Activated T-cell treated with anti-CD3 and anti-CD28 coated beads for 1 hour (primary cell): ENCODE results near the gene MPP4.
"Not testable (repeated sequence)": the region's sequence is repeated elsewhere in the genome, so short reads cannot be mapped to it uniquely, and the experiment has no call there.

Experiments
- DNase-seq: peaks from one replicate; pipeline ENCODE4 v3.0.0-alpha.2; 2020; ENCODE audit warnings: low read depth

The MPP4 gene

DNA sequence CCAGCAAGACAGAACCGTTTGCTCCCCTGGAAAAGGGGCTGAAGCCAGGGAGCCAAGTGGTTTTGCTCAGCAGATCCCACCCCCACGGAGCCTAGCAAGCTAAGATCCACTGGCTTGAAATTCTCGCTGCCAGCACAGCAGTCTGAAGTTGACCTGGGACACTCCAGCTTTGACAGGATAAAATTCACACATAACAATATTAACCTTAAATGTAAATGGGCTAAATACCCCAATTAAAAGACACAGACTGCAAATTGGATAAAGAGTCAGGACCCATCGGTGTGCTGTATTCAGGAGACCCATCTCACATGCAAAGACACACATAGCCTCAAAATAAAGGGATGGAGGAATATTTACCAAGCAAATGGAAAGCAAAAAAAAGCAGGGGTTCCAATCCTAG, 27.2 kb downstream of the MPP4 start:
- not testable (repeated sequence) for DNase-seq

DNA sequence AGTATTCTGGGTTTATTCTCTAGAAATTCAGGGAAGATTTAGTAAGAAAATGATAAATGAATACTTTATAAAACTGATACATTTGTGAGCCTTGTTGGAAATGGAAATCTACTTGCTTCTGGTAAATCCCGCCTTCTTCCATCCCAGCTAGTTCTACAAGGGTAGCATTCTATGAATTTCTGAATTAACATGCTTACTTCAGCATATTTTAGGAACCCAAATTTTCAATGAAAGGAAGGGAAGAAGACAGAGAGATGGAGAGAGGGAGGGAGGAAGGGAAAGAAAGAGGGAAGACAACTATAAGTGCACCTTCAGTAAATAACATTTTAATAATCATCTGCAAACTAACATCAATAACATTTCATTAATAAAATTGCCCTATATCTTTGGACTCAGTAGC, 28.6 kb downstream of the MPP4 start:
- DNase-seq: no peak

DNA sequence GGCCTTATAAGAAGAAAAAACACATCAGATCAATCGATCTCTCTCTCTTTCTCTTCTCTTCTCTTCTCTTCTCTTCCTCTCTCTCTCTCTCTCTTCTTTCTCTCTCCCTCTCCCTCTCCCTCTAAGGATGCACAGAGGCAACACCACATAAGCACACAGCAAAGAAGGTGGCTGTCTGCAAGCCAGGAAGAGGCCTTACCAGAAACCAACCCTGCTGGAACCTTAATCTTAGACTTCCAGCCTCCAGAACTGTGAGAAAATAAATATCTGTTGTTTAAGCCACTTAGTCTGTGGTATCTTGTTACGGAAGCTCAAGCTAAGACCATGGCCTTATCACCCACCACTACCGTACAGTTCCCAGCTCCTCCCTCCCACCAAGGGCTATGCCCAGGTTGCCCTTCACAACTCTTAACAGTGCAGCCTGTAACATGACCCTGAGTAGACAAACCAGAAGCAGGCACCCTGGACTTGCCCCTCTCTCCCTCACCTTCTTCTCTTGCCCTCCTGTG, 30.0 kb downstream of the MPP4 start:
- DNase-seq: no peak

DNA sequence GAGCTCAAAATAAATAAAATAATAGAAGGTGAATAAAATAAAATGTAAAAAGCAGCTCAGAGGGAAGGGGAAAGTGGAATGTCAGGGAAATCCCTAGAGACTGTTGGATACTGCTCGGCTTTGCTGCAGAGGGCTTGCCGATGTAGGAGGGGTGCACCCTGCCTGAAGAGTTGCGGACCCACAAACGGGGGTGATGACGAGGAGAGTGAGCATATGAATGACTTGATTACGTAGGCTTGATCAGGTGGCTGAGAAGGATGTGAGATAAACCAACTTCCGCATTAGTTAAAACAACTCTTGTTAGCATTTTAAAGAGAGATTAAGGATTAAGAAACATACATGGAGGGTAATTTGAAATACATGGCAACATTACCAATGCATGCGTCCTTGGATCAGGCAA, 34.1 kb downstream of the MPP4 start:
- no peak for DNase-seq

DNA sequence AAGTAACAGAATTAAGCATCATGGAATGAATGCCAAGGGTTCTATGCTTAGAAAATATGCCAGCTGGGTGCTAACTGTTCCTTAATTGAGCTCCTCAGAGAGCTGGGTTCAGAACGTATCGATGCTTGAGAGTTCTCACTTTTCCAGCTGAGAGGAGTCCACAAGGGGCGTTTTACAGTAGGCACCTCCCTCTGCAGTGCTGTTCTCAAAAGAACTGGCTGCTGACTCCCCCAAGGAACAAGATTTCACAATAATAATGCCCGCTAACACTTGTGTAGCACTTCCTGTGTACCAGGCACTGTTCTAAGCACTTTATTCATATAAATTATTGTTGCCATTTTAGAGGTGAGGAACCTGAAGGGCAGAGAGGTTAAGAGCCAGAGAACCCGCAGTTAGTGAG, 37.1 kb downstream of the MPP4 start:
- no peak for DNase-seq

DNA sequence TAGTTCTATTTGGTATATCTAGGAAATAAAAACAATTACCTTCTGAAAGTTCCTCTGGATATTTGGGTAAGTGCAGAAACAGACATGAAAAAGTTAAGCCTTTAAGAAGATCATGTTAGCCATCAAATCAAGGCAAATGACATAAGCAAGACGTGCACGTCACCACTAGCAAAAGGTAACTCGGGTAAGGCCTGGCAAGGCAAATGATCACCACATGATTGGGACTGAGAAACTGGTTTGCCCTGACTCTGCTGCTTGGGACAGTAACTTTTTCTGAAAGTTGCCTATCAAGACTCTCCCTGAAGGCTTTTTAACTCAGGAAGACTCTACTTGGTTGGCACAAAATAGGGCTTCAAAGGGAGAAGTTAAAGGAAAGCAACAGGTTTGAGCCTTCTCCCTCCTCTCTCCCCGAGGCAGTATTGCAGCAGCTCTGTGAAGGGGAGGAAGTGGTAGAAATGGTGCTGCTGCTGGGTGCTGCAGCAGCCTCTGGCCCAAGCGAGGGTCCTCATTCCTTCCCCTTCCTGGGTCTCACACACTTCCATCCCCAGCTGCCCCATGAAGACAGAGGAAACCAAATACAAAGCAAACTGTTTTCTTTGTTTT, 38.0 kb downstream of the MPP4 start:
- DNase-seq: no peak

DNA sequence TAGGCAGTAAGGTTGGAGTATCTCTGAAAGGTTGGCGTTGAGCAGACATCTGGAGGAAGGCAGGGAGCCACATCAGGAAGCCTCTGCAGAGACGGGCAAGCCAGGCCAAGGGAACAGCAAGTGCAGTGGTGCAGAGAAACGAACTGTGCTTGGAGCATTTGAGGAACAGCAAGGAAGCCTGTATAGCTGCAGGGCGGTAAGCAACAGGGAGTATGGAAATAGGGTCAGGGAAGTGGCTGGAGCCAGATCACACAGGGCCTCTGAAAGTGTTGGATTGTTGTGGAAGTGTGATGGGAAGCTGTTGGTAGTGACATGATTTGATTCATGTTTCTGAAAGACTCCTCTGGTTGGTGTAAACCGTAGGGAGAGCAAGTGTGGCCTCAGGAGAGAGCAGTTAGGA, 41.7 kb downstream of the MPP4 start:
- DNase-seq: no peak

DNA sequence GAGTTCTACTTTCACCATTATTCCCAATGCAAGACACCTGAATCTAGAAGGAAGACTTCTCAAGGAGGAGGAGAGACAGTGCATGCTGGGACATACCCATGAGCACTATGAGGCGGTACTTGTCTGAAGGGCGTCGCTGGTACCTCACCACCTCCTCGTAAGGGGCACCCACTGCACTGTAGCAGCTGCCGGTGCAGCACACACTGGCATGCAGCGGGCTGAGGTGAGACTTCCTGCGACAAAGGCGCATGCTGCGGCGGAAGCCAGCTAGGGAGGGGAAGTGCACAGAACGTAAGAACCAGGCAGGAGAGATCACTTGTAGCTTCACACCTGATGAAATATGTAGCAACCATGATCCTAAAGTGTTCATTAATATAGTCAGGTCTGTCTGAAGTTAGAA, 42.3 kb downstream of the MPP4 start:
- DNase-seq: no peak

DNA sequence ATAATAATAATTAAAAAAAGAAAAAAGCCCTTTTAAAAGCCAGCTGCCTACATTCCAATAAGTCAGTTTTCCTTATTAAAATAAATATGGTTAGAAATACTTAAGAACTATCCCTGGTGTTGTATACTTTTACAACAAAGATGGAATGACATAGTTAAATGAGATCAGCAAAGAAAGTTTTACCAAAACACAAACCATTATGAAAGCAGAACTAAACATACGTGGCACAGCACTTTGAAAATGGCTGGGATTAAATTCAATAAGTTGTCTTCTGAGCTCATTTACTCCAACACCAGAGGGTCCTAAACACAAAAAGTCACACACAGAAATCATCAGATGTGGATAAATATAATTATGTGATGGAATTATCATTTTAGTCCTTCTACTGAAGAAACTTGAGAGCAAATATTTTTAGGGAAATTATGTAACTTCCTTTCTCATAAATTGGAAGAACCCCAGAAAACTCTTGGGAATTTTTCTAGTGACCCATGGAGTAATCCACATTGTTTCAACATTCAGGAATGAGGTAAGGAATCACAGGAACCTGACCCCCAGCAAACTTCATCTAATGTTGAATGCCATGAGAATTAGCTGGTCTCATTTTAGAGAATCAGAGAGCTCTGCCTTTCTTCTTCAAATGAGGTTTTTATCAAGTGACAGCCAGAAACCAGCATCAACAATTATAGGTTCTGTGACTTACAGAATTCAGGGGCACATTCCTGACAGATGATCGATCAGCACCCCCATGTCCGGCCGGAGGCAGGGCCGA, 43.6 kb downstream of the MPP4 start:
- no peak for DNase-seq

DNA sequence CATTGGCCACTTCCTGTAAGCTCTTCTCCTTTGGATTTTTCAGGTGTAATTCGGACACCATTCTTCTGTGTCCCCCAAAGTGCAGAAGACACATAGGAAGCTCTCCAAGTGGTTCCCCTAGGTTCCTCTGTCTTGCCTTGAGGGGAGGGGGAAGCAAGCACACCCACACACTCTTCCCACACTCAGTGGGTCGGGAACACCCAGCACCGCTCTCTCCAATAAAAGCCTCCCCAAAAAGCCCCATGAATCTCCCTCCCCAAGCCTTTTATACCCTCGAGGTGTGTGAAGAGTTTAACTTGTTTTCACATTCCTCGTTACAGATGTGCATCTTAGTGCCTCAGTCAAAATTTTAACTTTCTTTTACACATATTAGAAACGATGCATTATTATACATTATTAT, 45.2 kb downstream of the MPP4 start:
- no peak for DNase-seq

DNA sequence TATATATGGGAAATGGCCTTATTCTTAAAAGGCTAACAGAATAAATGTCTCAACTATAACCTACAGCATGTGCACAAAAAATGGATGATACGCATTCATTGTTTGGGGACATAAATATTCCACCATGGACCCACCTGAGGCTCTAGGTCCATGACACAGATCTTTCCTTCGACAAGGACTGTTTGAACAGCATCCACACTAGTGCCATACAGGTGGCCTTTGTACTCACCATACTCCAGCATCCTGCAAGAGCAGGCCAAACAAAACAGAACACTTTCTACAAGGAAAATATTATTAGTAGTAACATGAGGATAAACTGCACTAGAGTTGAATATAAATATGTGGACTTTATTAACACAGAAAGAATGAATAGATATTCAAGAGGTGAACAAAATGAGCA, 49.0 kb downstream of the MPP4 start:
- no peak for DNase-seq

DNA sequence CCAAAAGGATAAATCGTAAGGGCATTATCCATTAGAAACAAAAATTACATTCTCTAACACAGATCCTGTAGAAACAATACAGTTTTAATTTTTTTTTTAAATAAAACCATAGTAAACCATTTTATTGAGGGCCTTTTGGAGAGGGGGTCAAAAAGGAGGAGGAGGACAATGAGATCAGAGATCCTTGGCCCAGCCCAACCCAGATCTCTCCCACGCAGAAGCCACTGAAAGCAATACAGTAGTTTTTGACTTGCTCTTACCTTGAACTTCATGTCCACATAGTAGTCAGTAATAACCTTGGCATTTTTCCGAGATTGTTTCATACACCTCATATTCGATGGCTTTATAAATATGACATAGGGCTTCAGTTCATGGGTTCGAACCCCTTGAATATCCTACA, 51.0 kb downstream of the MPP4 start:
- DNase-seq: no peak

DNA sequence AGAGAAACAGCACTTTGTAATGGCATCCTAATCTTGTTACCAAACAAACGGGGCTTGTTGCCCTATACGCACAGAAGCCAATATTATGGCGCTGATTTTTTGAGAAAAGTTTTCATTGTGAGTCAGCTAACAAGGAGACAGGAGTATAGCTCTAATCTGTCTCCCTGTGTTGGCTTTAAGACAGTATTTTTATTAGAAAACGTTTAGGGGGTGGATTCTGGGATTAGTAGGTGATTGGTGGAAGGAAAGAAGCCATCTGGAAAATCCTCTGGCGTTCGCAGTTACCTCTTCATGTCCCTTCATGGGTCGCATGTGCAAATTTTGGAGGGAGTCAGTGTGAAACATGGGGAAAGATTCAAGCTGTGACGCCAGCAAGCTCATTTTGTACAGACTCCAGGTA, 54.4 kb downstream of the MPP4 start:
- no peak for DNase-seq

DNA sequence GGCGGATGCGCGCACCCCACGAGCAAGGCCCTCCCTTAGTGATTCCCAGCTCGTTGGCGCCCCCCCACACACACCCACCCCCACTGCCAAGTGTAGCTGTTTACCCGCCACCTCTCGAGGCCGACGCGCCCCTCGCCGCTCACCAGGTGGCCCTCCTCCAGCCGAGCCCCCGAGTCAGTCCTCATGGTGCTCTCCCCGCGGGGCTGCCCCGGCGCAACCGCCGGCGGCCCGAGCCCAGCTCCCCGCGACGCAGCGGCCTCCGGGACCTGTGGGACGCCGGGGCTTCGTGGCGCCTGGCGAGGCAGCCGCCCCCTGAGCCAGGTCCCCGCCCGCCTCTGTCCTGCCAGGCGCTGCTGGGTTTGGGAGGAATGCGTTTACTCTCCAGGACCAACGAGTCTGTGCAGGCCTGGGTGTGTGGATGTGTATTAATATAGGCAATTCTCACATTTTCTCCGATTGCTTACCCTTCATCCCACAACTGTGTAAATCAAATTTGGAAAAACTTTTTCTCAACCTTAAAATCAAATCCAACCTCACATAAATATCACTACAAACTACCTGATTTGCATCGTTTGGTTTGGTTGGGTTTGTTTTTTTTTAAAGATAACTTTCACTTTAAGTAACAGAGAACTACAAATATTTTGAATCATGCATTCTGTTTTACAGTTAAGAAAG, 55.1 kb downstream of the MPP4 start, which contains the start of gene TMEM237:
Gene TMEM237, minus strand, starts transcription at position 288 of the 675 bp plus-strand sequence. Its CDS starts 103 bp downstream, at position 185.
- DNase-seq: no peak

DNA sequence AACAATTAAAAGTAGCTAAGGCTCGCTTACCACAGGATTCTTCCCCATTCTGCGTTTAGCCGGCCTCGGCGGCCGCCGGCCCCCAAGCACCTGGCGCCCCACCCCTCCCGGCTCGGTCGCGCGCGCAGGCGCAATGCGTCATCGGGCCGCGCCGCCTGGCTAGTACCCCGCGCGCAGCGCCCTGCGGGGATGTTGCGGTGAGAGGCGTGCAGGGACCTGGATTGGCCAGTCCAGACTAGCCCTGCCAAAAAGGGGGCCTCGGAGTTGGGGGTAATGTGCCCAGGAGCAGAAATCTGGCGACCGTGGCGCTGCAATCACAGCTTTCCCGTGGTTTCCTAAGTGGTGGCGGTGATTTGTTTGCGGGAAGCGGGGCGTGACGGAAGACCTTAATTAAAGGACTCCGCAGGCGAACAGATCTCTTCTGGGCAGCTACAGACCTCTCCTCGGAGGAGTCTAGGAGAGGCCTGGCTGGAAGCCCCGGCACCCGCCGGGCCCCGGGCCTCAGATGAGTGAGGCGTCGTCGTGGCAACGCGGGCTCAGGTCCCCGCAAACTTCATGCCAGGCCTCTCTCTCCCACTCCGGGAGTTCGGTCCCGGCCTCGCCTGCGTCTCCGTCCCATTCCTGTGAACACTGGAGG, 55.7 kb downstream of the MPP4 start:
- peak; percentile 80 for DNase-seq

DNA sequence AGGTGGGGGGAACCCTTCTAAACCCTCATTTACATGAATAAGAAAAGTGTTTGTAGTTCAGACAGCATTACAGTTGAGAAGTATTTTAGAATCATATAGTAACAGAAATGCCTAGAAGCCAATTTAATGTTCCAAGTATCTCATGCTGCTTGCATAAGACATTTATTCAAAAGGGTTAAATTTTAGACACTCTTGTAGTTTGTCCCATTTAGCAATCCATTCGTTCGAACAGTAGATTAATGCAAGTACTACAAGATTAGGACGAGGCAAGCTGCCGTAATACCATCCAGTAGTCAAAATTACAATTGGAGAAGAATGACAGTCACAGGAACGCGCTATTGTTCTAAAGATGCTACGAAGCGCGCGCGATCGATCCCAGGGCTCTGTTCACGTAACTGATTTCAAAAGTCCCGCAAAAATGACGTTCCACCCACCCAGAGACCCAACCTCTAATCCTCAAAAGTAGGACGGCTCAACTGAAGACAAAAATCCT, 56.3 kb downstream of the MPP4 start:
- no peak for DNase-seq

DNA sequence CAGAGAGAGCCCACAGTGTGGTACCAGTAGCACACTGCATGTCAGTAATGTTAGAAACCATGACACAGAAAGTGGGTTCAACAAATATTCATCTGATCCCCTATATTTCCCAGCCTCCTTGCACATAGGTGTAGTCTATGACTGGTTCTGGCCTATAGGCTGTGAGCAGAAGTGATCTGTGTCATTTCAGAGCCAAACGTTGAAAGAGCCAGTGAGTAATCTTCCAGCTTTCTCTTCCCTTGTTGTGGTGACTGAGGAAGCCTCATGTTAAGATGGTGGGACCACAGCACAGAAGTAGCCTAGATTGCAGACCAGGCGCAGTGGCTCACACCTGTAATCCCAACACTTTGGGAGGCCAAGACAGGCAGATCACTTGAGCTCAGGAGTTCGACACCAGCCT, 59.2 kb downstream of the MPP4 start:
- DNase-seq: no peak

DNA sequence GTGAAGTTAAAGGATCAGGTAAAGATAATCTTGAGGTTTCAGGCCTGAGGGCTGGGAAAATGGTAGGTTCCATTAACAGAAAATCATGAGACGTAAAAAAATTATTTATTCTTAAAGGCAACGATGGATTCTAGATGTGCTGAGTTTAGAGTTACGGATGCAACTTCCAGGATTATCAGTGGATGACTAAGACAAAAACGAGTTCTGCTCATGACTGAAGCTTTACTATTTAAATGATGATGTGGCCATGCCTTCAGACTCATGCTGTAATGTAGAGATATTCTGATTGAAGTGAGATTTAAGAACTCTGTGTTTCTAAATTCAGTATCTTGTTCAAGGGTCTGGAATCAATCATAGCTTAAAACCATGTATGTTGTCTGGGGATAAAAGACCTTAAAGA, 60.1 kb downstream of the MPP4 start:
- no peak for DNase-seq

DNA sequence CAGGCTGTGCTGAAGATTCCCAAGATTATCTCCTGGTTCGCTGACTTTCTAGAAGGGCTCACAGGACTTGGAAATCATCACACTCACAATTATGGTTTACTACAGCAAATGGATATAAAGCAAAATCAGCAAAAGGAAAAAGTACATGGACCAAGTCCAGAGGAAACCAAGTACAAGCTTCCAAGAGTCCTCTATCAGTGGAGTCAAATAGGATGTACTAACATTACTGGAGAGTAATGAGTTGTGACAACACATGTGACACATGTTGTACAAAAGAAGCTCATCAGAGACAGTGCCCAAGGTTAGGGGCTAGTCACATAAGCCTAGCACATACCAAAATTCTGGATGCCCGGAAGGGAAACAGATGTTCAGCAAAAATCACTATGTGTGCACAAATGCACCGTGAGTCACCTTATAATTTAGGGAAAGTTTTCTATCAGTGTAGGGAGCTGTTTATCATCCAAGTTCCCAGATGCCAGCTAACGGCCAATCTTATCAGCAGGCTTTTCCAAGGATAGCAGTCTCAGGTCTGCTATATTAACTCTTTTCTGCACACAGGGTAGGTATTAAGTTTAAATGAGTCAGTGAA, 64.7 kb downstream of the MPP4 start:
- DNase-seq: no peak

DNA sequence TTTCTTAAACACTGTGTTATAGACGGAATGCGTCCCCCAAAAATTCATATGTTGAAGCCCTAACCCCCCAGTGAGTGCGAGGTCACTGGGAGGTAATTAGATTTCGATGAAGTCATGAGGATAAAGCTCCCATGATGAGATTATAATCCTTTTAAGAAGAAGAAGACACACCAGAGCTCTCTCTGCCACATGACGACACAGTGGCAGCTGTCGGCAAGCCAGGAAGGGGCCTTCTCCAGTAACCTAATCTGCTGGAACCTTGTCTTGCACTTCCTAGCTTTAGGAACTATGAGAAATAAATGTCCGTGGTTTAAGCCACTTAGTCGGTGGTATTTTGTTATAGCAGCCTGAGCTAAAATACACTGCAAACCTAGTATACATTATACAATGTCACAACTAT, 67.4 kb downstream of the MPP4 start:
- no peak for DNase-seq

DNA sequence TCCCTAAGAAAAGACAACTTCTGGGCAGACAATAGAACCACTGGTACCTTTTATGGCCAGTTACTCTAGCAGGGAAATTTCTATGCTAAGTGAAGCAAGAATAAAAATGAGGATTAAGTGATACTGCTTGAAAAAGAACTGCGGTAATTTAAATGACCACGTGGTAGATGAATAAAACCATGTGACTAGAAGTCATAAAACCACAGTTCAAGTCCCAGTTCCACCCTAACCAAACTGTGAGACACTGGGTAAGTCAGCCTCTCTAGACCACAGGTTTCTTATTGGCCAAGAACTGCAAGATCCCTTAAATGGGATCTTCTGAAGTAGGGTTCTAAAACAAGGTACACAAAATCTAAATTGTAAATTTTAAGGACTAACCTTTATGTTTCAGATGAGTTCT, 67.9 kb downstream of the MPP4 start:
- no peak for DNase-seq

DNA sequence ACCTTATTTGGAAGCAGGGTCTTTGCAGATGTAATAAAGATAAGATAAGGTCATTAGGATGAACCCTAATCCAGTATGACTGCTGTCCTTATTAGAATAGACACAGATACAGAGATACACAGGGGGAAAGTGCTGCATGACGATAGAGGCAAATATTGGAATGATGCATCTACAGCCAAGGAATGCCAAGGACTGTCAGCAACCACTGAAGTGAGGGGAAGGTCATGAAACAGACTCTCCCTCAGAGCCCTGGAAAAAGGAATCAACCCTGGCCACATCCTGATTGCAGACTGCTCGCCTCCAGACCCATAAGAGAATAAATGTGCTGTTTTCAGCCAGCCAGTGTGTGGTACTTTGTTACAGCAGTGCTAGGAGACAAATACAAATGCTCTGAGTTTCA, 69.9 kb downstream of the MPP4 start:
- no peak for DNase-seq
